Posterior vena cava (tissue), 2 donors: ENCODE results near the gene CXCL14. TPM values are rescaled to one million over a fixed set of nuclear protein-coding genes. Genes with fewer than 3 reads are reported as not detected.
A peak's percentile ranks its signal among the peaks of the same experiment; 100 is the strongest.

Experiments used
- DNase-seq: peaks from one replicate; pipeline ENCODE4 v3.0.0-alpha.2; 2020; ENCODE audit warnings: low spot score
- intact Hi-C, 2 donors: fragments of 100-400 bp; cut with DNase I; formaldehyde crosslinking; loops; one replicate each; pipeline versions ENCODE4 v1.14.1 to v1.14.2; 2022 to 2023
- total RNA-seq, 2 donors: library from RNA; stranded (reverse); fragmentation: NEBNext Ultra II Directional; extraction: Animal tissue kit (Norgen Biotek cat#: 25700); gene quantifications; one replicate each; pipeline ENCODE4 v1.2.1, GENCODE V29; 2021
- donor health status: DM: yes; HTN: yes; CAD: no.
- donor health status: DM: yes; HTN: yes; CAD: no.

Gene CXCL14
- total RNA-seq, 2 donors from 2014 or later, result 52.6 to 87.3 TPM

DNA sequence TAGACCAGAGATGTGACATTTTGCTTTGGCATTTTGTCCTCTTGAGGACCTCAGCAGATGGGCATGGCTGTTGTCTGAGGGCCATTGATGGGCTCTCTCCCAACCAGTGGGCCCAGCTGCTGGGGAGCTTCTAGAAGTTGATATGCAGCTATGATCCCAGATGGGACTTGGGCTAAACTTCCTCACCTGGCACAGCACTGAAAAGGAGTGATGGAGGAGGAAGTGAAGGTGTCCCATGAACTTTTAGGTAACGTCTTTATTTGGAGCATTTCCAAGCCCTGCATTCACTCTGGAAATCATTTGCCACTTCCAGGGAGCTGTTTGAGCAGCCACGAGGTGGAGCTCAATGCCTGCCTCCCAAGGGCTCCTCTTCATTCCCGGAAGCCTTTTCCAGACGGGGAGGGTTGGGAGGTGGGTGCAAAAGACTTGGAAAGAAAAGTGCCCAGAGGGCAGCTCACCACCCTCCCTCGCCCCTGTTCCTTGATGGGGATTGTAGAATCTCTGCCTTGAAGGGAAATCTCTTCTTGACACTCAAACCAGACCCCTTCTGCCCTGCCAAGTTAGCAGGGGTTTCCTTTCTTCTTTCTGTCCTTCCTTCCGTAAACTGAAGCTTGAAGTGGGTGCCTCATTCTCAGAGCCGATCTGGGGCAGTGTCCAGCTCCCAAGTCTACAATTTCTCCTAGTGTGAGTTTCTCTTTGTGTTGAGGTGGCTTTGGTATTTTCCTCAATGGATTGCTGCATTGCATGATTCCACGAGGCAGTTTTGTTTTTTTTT lies 24.9 kb downstream of the CXCL14 start:
- intact Hi-C loops, result loop anchor here in 1 of 2 donors (5.0 kb wide), 1 partner anchor 92 kb away; no protein-coding TSS in a partner anchor

DNA sequence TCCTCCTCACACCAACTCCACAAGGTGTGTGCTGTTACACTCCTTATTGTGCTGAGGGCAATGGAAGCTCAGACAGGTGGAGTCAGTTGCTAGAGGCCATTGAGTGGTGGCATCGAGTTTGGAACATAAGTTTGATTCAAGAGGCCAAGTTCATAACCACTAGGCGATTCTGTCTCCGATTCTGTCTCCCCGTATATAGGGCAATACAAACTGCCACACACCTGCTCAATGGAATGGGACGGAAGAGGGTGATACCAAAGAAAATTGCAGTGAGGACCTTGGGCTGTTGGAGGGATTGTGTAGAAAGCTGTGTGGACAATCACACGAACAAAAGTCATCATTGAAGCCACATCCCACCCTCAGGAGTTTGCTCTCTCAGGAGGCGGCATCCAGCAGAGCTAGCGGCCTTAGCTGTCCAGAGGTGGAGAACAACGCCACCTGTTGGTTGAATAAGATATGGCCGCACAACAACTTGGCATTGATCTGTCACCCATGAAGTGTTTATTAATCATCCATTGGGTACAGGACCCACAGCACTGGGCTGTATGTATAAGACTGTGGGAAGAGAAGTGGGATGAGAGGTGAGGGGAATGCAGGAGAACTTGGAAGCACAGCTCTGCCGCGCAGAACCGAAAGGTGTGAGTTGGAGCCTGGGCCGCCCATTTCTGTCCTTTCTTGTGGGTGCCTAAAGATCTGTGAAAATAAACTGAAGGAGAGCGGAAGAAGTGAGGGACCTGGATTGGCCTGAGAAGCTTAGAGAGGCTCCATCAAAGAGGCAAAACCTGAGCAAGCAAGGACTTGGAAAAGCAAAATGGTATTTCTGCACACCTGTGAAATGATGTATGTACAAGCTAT lies 27.0 kb downstream of the CXCL14 start:
- DNase-seq, result peak; percentile 83
- intact Hi-C loops, result loop anchor here (2.0 to 5.0 kb wide), 2 partner anchors 87 to 90 kb away; no protein-coding TSS in a partner anchor

More for the DNA sequence above, 24.9 kb downstream of the CXCL14 start:
- peak; percentile 58 for DNase-seq

DNA sequence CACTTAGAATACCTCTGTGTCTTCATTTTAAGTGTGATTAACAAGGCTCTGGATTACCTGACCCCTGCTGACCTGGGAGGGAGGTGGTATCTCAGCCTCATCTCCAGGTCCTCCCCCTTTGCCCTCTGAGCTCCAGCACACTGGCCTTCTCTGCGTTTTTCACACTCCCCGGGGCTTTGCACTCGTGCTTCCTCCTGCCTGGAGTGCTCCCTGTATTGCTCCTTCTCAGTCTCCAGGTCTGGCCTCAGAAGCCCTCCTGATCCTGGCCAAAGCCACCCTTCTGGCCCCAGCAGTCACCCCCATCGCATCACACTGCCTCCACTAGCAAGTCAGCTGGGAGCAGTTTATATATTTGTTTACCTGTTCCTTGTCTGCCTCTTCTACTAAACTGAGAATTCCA lies 29.4 kb downstream of the CXCL14 start:
- intact Hi-C loops, result no loop called here
- DNase-seq, result no peak

DNA sequence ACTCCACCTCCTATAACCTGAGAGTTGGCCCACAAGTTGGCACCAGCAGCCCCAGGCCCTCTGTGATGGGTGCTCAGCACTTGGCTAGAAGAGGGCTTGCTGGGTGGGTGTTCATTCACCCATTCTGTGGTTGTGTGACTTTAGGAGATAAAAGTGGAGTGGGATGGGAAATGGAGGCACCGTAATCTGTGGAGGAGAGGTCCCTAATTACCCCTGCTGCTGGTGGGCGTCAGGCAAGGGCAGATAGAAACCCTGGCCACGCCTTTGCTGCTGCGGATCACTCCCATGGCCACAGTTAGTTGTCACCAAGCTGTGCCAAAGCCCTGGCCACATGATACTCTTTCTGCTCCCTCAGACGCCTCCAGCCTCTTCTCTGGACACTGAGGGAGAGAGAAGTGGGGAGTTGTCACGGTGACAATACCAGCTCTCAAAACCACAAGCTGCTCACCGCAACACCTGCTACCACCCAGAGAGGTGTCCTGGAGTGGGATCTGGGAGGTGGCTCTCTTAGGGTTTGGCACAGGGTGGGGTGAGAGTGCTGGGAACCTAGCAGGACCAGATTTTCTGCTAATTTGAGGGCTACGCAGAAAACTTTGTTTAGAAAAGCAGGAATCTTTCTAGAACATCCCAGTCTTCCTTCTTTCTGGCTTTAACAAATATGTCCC lies 31.1 kb downstream of the CXCL14 start:
- intact Hi-C loops, result no loop called here
- DNase-seq, result no peak

DNA sequence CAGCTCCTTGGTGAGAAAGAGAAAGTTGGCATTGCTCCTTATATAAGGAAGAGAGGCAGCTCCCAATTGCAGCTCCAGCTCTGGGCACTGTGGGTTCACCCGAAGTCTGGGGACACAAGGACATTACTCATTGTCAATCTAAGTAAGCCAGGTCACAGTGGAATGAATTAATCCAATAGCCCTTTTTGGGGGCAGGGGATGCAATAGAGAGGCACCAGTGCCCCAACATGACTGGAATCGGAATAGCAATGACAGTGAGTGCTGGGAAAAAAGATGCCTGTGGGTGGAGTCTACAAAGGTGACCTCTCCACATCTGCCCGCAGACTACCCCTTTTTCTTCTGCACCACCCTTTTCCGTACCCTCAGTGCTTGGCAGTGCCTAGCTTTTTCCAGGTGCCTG lies 31.9 kb downstream of the CXCL14 start:
- intact Hi-C loops, result no loop called here
- DNase-seq, result no peak

DNA sequence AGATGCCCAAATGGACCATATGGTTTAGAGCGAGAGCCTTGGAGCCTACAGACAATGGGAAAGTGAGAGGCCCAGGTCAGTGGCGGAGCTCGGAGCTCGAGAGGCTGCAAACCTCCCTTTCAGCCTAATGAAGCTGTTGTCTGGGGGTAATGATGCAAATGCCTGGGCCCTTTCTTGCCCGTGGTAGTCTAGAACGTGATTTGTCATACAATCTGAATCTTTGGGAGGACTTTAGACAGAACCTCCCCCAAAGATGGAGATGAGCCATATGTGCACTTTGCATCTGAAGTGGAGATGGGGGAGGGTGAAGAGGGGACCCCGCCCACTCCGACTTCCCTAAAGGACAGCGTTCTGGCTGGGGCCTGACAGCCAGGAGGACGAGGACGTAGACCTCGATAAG lies 32.7 kb downstream of the CXCL14 start:
- intact Hi-C loops, result no loop called here
- DNase-seq, result no peak

DNA sequence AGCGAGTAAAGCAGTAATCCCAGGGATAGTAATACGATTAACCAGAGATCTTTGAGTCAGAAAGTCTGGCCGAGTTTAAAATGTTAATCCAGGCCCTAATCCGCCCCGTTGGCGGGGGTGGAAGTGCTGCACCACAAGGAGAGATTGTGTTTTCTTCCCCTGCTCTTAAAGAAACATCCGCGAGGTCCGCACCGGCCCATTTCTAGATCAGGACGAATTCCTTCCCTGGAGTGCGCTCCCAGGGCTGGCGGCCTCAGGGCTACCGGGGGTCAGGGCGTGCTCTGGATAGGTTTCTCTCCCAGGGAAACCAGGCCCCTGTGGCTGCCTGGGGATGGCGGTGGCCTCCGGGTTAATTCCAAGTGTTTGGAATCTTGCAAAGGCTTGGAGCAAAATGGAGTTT lies 33.7 kb downstream of the CXCL14 start:
- DNase-seq, result no peak
- intact Hi-C loops, result no loop called here

DNA sequence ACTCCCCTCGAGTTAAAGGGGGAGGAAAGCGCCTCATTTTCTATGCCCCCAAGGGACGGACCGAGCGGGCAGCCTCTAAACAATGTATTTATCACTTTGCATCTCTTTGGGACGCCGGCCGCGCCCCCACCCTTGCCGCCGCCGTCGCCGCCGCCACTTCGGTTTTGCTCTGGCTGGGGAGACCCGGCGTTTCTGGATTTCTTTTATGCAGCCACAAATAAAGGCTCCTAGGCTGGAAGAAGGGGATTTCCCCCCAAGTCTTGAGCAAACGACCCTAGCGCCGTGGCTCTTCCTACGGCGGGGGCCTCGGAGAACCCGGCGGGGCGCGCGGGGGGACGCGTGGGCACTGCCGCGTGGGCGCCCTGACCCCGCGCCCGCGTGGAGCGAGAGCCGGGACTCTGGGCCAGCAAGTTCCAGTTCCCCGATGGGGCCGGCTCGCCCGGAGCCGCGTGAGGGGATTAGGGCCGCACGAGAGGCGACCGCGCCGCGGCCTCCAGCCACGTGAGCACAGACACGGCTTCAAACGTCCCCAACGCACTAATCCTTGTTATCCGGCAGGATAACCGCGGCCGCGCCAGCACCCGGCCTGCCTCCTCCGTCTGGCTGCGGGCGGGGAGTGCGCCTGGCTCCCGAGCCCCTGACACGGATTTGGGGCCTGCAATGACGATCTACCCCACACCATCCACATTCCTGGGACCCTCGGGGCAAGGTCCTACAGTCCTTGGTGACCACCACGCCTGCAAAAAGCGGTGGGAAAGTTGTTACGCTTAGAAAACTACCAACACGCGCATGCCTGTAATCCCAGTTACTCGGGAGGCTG lies 35.1 kb downstream of the CXCL14 start:
- DNase-seq, result no peak
- intact Hi-C loops, result no loop called here

DNA sequence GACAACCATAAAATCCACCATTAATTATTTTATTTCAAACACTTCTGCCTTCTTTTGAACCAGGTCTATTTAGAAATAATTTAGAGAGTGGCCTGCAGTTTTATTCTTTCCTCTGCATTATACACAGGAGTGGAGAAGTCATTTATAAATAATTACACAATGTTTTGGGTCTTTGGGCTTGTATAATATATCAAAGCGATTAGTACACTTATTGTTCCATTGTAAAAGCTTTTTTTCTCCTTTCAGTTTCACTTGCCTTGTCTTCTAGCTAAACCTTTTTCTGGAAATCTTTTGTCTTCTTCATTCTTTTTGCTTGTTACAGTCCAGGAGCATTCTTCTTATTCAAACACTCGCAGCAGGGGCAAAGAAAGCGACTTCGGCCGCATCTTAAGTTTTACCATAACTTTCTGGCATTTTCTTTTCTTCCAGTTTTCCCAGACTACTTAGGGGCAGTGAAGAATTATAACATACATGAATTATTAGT lies 35.7 kb downstream of the CXCL14 start:
- intact Hi-C loops, result no loop called here
- DNase-seq, result no peak

DNA sequence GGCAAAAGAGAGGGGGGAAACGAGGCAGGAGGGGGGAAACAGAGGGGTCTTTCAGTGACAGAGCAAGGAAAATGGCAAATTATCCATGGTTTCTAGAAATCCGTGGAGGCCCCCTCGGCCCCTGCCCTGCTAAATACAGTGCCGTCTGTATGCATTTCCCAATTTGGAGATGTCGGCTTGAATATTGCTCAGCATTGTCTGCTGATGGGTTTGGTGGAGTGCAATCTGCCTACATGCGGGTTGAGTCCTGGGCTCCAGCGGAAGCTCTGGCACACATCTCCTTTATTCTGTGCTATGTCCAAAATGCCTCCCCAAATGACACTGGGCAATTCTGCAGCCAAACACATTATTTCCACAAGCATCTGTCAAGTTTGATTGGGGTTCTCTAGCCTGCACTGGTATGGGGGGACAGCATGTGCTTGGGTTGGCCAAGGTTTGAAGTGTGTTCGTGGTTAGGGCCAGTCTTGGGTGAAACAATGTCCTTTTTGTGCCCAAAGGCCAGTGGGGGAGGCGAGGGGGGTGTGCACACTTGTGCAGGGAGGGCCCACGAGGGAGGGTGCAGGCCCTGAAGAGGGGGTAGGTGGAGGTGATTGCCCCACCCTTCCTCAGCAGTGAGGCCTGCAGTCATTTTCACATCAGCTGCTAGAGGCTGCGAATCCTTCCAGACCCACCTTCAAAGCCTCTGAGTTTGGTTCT lies 36.8 kb downstream of the CXCL14 start:
- intact Hi-C loops, result no loop called here

DNA sequence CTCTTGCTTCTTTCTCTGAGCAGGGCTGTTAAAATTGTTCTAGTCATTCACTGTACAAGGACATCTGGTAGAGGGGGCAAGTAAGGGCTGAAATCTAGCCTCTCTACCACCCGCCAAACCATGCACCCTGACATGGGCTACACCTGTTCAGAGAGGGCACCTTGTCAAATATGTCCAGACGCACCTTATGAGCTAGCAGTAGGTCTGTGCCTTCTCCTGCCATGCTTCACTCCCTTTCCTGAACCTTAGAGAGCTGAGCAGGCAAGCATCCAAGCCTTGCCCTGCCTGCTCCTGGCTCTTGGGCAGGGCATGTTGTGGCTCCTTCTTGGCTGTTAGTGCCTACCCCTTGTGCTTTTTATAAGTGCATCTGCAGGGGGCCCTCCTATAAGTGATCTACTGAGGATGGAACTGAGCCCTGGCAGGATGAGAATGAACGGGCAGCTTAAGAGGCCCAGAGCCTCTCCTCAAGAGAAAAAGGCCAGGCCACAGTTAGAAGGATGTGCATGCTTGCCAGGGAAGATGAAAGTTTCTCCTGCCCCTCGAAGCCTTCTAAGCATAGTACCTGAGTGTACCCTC lies 39.3 kb downstream of the CXCL14 start:
- no peak for DNase-seq
- intact Hi-C loops, result no loop called here

More for the DNA sequence above, 36.8 kb downstream of the CXCL14 start:
- no peak for DNase-seq

DNA sequence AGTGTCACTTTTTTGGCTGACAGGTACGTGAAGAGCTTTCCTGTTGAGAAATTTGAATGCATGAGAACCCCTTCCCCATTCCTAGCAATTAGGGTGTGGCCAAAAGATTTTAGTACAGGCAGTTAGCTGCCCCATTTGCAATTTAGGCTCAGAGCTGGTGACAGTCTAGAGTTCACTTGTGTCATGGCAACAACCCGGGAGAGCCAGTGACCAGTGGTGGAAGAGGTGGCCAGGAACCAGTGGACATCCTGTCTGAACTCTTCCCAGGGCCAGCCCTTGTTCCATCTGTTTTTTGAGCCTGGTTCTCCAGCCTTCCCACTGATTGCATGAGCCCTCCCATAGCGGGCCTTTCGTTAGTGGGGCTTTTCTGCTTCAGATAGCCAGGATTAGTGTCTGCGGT lies 40.5 kb downstream of the CXCL14 start:
- intact Hi-C loops, result no loop called here
- DNase-seq, result no peak

DNA sequence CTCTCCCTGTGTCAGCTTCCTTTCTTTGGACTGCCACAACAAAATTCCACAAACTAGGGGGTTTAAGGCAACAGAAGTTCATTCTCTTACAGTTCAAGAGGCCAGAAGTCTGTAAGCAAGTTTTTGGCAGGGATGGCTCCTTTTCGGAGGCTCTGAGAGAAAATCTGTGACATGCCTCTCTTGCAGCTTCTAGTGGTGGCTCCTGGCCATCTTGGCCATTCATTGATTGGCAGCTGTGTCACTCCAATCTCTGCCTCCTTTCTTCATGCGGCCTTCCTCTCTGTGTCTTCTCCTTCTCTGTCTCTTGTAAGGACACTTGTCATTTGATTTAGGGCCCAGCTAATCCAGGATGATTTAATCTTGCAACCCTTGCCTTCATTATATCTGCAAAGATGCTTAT lies 41.0 kb downstream of the CXCL14 start:
- DNase-seq, result no peak
- intact Hi-C loops, result no loop called here

DNA sequence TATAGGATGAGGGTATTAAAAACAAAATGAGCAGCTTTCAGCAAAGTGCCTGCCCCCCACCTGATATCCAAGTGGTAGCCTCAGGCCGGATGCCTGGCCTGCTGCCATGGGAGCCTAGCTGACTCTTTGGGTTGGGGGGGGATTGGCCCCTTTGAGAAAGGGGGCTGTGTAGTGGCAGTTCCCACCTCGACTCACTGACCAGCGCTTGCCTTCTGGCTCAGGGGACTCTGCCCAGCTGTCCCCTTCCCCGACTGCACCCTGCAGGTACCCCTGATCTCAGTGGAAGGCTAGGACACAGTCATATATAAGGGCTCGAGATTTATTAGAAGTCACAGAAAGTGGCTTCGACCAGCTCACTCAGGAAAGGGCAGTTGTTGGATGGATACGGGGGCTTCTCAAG lies 41.5 kb downstream of the CXCL14 start:
- DNase-seq, result no peak
- intact Hi-C loops, result no loop called here

DNA sequence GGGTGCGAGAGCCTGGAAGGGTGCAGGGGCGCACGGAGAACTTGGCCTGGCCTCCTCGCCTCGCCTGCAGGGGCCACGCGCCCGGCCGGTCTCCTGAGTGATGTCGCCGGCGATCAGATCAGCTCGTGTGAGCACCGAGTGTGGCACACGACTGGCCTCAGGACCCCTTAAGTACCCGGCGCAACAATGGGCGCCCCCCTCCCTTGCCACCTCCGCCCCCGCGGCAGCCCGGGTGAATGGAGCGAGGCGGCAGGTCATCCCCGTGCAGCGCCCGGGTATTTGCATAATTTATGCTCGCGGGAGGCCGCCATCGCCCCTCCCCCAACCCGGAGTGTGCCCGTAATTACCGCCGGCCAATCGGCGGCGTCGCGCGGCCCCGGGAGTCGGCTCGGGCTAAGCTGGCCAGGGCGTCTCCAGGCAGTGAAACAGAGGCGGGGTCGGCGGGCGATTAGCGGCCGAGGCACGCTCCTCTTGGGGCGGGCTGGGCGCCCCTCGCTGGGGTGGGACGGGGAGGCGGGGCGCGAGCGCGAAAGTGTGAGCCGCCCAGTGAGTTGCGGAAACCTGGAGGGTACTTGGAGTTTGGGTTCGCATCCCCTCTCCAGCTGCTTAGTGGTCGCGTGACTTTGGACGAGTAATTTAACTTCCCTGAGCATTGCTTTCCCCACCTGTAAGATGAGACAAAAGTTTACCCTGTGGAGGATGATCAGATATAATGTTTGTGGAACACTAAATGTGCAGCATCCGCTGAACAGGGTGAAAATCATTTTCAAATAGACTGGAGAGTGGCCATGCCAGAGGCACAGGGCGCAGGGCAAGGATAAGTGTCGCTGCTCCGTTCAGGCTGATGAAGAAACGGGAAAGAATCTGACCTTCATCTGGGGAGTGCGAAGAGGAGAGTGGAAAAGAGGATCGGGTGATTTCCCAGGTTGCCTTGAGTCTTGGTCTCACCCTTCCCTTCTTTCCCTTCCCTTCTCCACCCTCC lies 42.7 kb downstream of the CXCL14 start, which contains the start of gene NEUROG1:
Gene NEUROG1, minus strand, starts transcription at position 145 of the 982 bp plus-strand sequence. CDS start 274 bp downstream, outside the sequence.
- no peak for DNase-seq

DNA sequence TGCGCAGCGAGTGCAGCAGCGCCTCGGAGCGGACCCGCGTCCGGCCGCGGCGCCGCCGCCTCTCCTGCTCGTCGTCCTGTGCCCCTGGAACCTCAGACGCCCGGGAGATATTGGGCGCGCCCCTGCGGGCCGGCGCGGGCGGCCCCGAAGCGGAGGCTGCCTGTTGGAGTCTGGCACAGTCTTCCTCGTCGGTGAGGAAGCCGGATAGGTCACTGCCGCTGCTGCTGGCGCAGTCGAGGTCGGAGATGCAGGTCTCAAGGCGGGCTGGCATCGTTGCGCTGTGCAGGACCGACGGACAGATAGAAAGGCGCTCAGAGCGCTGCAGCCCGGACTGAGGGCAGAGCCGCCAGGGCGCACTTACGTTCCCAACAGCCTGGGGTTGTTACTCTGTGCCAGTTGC lies 43.4 kb downstream of the CXCL14 start:
- intact Hi-C loops, result no loop called here

More for the DNA sequence above, 42.7 kb downstream of the CXCL14 start, which contains the start of gene NEUROG1:
- intact Hi-C loops, result no loop called here

More for the DNA sequence above, 43.4 kb downstream of the CXCL14 start:
- no peak for DNase-seq
